Activated naive CD8-positive, alpha-beta T cell treated with anti-CD3 and anti-CD28 coated beads for 36 hours (primary cell): ENCODE results near the gene LHX2. TPM values are rescaled to one million over a fixed set of nuclear protein-coding genes. Genes with fewer than 3 reads are reported as not detected.

Experiments used
- DNase-seq: peaks from one replicate; pipeline ENCODE4 v3.0.0; 2021
- H3K27ac Mint-ChIP-seq: one replicate; pipeline ENCODE4 v1.8.0; 2022; ENCODE audit warnings: mild to moderate bottlenecking, moderate library complexity, mixed read lengths
- H3K27me3 Mint-ChIP-seq: one replicate; pipeline ENCODE4 v1.8.0; 2022; ENCODE audit warnings: mild to moderate bottlenecking, mixed read lengths
- H3K36me3 Mint-ChIP-seq: one replicate; pipeline ENCODE4 v1.8.0; 2021; ENCODE audit warnings: mild to moderate bottlenecking, mixed read lengths
- H3K4me1 Mint-ChIP-seq: one replicate; pipeline ENCODE4 v1.8.0; 2021; ENCODE audit warnings: mixed read lengths
- H3K4me3 Mint-ChIP-seq: one replicate; pipeline ENCODE4 v1.8.0; 2022; ENCODE audit warnings: mild to moderate bottlenecking, moderate library complexity, mixed read lengths
- H3K9me3 Mint-ChIP-seq: one replicate; pipeline ENCODE4 v1.8.0; 2022; ENCODE audit warnings: mixed read lengths
- total RNA-seq, 2 experiments: library from RNA; stranded (reverse); gene quantifications; one replicate each; pipeline ENCODE4 v1.2.3, GENCODE V29; 2021

Gene LHX2
- total RNA-seq, 2 experiments from 2014 or later: not detected

DNA sequence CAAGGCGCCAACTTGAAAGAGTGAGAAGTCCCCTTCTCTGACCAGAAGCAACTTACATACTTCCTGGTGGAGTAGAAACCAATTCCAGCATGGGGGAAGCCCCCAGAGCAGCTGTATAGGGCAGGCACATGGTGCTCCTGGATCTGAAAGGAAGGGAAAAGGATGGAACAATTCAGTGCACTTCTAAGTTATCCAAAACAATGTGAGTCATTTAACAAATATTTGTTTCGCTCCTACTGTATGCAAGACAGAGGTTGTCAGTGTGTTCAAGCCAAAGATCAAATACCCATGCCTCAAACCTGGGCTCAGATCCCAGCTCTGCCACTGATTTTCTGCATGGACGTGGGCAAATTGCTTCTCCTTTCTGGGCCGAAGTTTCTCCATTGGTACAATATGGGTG is 67.1 kb downstream of the LHX2 start:
- Mint-ChIP-seq H3K4me3 (no peak overlapping the region), H3K27me3 (peaks cover 11% of the 10 kb centered on the region), H3K9me3 (no peaks in the 10 kb centered on the region), H3K4me1 (no peaks in the 10 kb centered on the region), H3K36me3 (no peaks in the 10 kb centered on the region), H3K27ac (no peak overlapping the region)
- DNase-seq: no peak

DNA sequence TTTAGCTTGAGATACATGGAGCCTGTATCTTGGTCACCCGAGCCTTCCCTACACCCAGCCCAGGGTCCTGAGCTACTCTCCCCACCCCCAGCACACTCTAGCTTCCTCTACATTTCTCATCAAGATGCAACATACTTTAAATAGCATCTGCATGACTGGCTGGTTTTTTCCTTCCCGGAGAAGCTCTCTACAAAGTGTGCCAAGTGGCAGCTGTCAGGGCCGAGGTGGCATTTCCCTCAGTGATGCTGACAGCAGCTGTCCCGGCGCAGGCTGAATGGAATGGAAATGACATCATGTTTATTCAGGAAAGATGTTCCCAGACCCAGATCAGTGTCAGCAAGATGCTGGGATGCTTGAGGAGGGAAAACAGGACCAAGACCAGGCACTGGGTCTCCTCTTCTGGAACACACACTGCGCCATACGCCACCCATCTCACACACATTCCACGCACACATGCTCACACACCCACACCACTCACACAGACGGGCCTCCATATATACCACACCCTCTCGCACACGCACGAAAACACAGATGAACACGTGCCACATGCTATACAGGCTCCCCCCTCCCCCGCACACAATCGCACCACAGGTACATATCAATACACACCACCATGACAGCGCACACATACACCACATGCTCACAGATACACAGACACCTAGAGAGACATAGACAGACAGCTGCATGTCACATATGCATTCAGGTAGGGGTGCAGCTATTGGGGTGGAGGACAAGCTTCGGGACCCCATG is 67.8 kb downstream of the LHX2 start:
- H3K4me3 Mint-ChIP-seq: no peak overlapping the region

GRCh38 chr9:124082622-124083021 is 71.1 kb downstream of the LHX2 start:
- H3K9me3 Mint-ChIP-seq: peaks cover 19% of the 10 kb centered on the region
- H3K4me3 Mint-ChIP-seq: no peak overlapping the region
- H3K27me3 Mint-ChIP-seq: peaks cover 4% of the 10 kb centered on the region
- no peaks in the 10 kb centered on the region for H3K4me1 Mint-ChIP-seq
- no peak overlapping the region for H3K27ac Mint-ChIP-seq
- DNase-seq: no peak
- no peaks in the 10 kb centered on the region for H3K36me3 Mint-ChIP-seq

More for the DNA sequence above, 67.8 kb downstream of the LHX2 start:
- Mint-ChIP-seq H3K9me3 (no peaks in the 10 kb centered on the region), H3K36me3 (no peaks in the 10 kb centered on the region), H3K27me3 (peaks cover 7% of the 10 kb centered on the region), H3K4me1 (no peaks in the 10 kb centered on the region), H3K27ac (no peak overlapping the region)
- no peak for DNase-seq

Other genes with a start within 250 kb of the LHX2 start
- gene DENND1A, start 81.6 kb upstream of the LHX2 start, total RNA-seq: 10 to 100 TPM; 21.3 to 22.1 TPM
- gene NEK6, start 246.2 kb downstream of the LHX2 start, total RNA-seq: 10 to 100 TPM; 18.8 to 19.4 TPM